Hindlimb muscle (tissue), 1 donor: Measurements from ENCODE around the gene GDAP1L1. TPM values are rescaled to one million over a fixed set of nuclear protein-coding genes. Genes with fewer than 3 reads are reported as not detected.

Source experiments
- DNase-seq: peaks from one replicate; pipeline ENCODE4 v3.0.0-alpha.2; 2013
- polyA plus RNA-seq: library from polyadenylated mRNA; unstranded; fragments of 120-200 nt; gene quantifications from one replicate; pipeline ENCODE4 v1.2.1, GENCODE V29; 2013; ENCODE audit not compliant: insufficient read length

Gene GDAP1L1
- 0.30 TPM for polyA plus RNA-seq

GRCh38 chr20:44247131-44247571 is at the start of gene GDAP1L1:
Gene GDAP1L1, plus strand, starts transcription at chr20:44247308. Its CDS starts 27 bp downstream, at chr20:44247335.
- no peak for DNase-seq

- no peak for DNase-seq
Observed at GRCh38 chr20:44198872-44199271, 48.2 kb upstream of the GDAP1L1 start.

- DNase-seq, result no peak
Observed at GRCh38 chr20:44199877-44200276, 47.2 kb upstream of the GDAP1L1 start.

- DNase-seq, result no peak
Observed at GRCh38 chr20:44200371-44200770, 46.7 kb upstream of the GDAP1L1 start.

- no peak for DNase-seq
Observed at GRCh38 chr20:44200983-44201382, 46.1 kb upstream of the GDAP1L1 start.

GRCh38 chr20:44203161-44203560 is 43.9 kb upstream of the GDAP1L1 start:
- no peak for DNase-seq

- DNase-seq, result no peak
Observed at GRCh38 chr20:44204156-44204831, 42.8 kb upstream of the GDAP1L1 start.

- no peak for DNase-seq
Observed at GRCh38 chr20:44204832-44205215, 42.3 kb upstream of the GDAP1L1 start.

- DNase-seq, result no peak
Observed at GRCh38 chr20:44206132-44206531, 41.0 kb upstream of the GDAP1L1 start.

GRCh38 chr20:44207126-44207723 is 39.9 kb upstream of the GDAP1L1 start:
- no peak for DNase-seq

- DNase-seq, result no peak
Observed at GRCh38 chr20:44208165-44208564, 38.9 kb upstream of the GDAP1L1 start.

GRCh38 chr20:44208770-44209169 is 38.3 kb upstream of the GDAP1L1 start:
- no peak for DNase-seq

- peak; percentile 5 for DNase-seq
Observed at GRCh38 chr20:44209686-44210405, 37.3 kb upstream of the GDAP1L1 start.

GRCh38 chr20:44210406-44211176 is 36.5 kb upstream of the GDAP1L1 start, which contains the start of gene OSER1:
Gene OSER1, minus strand, starts transcription at chr20:44210771. Its CDS starts 3,814 bp downstream, at chr20:44206957.
- peak; percentile 98 for DNase-seq

- DNase-seq, result peak; percentile 29
Observed at GRCh38 chr20:44211177-44212039, 35.7 kb upstream of the GDAP1L1 start.

- no peak for DNase-seq
Observed at GRCh38 chr20:44212792-44213191, 34.3 kb upstream of the GDAP1L1 start.

- DNase-seq, result peak; percentile 67
Observed at GRCh38 chr20:44215125-44215524, 32.0 kb upstream of the GDAP1L1 start.

- peak; percentile 27 for DNase-seq
Observed at GRCh38 chr20:44217342-44218092, 29.6 kb upstream of the GDAP1L1 start.

GRCh38 chr20:44218446-44218845 is 28.7 kb upstream of the GDAP1L1 start:
- no peak for DNase-seq

- DNase-seq, result no peak
Observed at GRCh38 chr20:44219170-44219730, 27.9 kb upstream of the GDAP1L1 start.

GRCh38 chr20:44219791-44220190 is 27.3 kb upstream of the GDAP1L1 start:
- no peak for DNase-seq
